ENCODE measurements around the gene INKA1.
"Not testable (repeated sequence)": the region's sequence is repeated elsewhere in the genome, so short reads cannot be mapped to it uniquely, and the experiment has no call there.

The INKA1 gene

DNA sequence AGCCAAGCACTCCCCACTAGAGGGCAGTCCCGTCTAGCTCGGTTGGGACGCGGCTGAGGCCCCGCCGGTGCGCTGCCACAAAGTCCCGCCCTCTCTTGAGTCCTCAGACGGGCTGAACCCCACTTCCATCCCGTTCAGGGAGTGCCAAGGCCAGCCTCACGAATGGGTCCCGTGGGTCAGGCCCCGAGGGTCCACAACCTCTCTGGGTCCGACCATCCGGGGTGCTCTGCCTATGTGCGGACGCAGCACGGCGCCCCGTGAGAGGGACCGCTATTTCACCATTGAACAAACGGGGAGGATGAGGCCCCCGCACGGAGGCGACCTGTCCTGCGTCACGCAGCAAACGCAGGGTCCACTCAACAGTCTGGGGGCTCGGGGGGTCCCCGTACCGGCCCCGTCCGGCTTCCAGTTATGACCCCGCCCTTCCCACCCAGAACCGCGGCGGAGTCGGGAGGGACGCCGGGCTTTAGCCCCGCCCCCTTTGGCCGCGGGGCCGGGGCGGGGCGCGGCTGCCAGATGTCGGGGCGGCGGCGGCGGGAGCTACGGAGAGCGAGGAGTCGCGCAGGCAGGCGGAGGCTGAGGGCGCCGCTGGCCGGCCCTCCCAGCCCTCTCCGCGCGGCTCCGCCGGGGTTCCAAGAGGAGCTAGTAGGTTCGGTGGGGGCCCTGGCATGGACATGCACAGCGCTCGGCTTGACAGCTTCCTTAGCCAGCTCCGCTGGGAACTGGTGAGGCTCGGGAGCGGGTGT lies at the start of gene INKA1:
TSS of gene INKA1 (plus strand) at position 543 of the 746 bp plus-strand sequence. CDS start at position 675, 132 bp downstream.
- in situ Hi-C loops (cut with MboI; ENCODE audit: low sequenced_read_pairs), result no loop called here

DNA sequence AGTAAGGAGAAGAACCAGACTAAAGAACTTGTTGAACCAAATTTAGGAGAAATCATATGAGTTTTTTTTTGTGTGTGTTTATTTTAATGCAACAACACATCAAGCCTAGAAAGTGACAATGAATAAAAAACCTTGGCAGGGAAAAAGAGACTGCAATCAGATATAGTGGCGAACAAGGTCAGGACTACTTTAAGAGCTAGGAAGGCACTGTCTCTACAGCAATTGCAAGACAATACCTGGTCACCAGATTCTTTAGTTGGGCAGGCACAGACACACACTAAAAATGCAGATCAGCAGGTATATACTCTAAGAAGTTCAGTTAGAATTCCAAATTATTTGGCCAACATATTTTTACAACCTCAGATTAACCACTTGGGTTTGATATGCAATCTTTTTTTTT lies 48.5 kb upstream of the INKA1 start:
- in situ Hi-C loops (cut with MboI; ENCODE audit: low sequenced_read_pairs), result no loop called here

DNA sequence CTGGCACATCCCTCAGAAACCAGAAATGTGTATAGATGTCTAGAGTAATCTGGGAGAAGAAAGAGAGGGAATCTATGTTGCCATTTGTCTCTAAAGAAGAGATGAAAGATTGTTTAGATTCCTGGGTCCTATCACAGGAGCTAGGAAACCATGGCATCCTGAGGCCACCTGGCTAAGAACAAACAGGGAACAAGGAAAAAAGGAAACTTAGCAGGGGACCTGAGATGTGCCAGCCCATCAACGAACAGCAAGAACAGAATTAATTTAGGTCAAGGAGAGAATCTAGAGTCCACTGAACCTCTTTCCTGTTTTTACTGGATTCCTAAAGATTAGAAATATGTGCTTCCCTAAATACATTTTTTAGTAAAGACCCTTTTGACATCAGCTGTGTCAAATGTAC lies 47.0 kb upstream of the INKA1 start:
- in situ Hi-C loops (cut with MboI; ENCODE audit: low sequenced_read_pairs), result no loop called here

DNA sequence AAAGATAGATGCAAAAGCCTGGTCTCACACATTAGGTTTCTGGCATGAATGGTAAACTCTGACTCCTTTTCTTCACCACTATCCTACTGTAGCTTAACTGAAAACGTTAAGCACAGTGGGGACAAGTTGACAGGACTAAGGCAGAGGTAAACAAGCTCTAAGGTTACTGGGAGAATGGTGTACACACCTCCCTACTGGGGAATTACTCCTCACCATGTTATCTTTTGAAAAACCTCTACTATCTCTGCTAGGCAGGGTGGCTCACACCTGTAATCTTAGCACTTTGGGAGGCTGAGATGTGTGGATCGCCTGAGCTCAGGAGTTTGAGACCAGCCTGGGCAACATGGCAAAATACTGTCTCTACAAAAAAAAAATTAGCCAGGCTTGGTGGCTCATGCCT lies 45.9 kb upstream of the INKA1 start:
- in situ Hi-C loops (cut with MboI; ENCODE audit: low sequenced_read_pairs), result no loop called here

DNA sequence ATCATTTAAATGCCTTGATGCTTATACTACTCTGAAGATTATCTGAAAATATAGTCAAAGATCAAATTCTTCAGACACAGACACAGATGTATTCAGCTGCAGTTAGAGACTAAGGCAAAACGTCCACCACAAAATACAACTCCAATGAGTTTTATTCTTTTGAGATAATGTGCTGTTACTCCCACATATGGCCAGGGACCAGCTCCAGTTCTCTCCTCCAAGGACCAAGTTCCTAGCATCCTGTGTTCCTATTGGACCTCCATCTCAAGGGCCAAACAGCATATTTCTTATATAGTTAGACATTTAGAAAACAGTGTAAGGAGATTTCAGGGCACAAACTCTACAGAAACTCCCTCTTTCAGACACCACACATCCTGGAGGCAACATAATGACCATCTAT lies 43.8 kb upstream of the INKA1 start:
- in situ Hi-C loops (cut with MboI; ENCODE audit: low sequenced_read_pairs), result no loop called here

DNA sequence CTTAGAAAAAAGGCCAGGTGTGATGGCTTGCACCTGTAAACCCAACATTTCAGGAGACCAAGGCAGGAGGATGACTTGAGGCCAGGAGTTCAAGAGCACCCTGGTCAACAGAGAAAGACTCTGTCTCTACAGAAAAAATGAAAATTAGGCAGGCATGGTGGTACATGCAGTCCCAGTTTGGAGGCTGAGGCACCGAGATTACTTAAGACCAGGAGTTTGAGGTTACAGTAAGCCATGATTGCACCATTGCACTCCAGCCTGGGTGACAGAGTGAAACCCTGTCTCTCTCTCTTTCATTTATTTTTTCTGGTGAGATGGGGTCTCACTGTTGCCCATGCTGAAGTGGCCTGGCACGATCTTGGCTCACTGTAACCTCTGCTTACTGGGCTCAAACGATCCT lies 41.4 kb upstream of the INKA1 start:
- in situ Hi-C loops (cut with MboI; ENCODE audit: low sequenced_read_pairs), result no loop called here

DNA sequence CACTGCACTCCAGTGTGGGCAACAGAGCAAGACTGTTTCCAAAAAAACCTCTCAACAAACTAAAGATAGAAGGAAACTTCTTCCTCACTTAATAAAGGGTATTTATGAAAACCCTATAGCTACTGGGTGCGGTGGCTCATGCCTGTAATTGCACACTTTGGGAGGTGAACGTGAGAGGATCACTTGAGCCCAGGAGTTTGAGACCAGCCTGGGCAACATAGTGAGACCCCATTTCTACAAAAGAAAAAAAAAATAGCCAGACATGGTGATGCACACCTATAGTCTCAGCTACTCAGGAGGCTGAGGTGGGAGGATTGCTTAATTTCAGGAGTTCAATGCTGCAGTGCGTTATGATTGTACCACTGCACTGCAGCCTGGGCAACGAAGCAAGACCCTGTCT lies 39.1 kb upstream of the INKA1 start:
- in situ Hi-C loops (cut with MboI; ENCODE audit: low sequenced_read_pairs), result no loop called here

DNA sequence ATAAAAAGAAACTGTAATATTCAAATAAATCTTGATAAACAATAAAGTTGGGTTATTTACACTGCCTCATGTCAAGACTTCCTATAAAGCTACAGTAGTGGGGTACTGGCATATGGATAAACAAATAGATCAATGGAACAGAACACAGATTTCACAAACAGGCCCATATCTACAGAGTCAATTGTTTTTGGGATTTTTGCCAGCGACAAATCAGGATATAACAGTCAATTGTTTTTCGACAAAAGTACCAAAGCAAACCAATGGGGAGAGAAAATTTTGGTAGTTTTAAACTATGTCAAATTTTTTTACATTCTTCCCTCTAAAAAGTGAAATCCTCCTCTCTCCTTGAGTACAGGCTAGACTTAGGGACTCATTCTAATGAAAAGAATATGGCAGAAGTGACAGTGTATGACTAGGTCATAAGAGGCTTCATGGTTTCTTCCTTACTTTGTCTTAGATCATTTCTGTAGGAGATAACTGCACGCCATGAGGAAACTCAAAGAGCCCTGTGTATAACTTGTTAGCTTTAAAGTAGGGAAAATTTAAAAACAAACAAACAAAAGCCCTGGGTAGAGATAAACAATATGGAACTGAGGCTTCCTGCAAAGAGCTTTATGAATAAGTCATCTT lies 33.7 kb upstream of the INKA1 start:
- in situ Hi-C loops (cut with MboI; ENCODE audit: low sequenced_read_pairs), result no loop called here

DNA sequence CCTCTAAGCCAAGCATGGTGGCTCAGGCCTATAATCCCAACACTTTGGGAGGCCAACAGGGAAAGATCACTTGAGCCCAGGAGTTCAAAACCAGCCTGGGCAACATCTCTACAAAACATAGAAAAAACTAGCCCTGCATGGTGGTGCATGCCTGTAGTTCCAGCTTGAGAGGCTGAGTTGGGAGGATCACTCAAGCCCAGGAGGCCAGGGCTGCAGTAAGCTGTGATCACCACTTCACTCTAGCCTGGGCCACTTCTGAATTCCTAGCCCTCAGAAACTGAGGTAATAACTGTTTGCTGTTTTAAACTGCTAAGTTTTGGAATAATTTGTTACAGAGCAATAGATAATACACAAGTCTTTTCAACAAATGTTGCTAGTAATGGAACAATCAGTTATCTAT lies 33.1 kb upstream of the INKA1 start:
- in situ Hi-C loops (cut with MboI; ENCODE audit: low sequenced_read_pairs), result no loop called here

DNA sequence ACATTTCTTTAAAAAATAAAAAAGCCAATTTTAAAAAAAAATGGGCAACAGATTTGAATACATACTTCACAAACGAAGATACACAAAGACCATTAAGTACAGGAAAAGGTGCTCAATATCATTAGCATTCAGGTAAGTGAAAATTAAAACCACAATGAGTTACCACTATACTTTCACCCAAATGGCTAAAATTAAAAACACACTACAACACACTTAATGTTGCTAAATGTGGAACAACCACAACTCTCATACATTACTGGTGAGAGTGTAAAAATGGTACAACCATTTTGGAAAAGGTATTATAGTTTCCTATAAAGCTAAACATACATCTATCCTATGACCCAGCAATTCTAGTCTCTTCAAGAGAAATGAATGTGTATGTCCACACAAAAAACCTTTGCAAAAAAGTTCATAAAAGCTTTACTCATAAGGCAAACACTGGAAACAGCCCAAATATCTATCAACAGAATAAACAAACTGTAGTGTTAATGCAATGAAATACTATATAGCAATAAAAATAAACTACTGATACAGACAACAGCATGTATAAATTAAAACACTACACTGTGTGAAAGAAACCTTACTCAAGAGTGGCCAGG lies 31.6 kb upstream of the INKA1 start:
- in situ Hi-C loops (cut with MboI; ENCODE audit: low sequenced_read_pairs), result no loop called here

DNA sequence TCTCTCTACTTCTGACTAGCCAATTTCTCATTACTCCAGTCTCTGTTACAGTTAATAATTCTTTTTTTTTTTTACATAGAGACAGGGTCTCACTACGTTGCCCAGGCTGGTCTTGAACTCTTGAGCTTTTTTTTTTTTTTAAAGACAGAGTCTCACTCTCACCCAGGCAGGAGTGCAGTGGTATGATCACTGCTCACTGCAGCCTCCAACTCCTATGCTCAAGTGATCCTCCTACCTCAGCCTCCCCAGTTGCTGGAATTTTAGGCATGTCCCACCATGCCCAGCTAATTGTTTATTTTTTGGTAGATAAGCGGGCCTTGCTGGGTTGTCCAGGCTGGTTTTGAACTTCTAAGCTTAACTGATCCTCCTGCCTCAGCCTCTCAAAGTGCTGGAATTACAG lies 30.4 kb upstream of the INKA1 start:
- in situ Hi-C loops (cut with MboI; ENCODE audit: low sequenced_read_pairs), result no loop called here

DNA sequence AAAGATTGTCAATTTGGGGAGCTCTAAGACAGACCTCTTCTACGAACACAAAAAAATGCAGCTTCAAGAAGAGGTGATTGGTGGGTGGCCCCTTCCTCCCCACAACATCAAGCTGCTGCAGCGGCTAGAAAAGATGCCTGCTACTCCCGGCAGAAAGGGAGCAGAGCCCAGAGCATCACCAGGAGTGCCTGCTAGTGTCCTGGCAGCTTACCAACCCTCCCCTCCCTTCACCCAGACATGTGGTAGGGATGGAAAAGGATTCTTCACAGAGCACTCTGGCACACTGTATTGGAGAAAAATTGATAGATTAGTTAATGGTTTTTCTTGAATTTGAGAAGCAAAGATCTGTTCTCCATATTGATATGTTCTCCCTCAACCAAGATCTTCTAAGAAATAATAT lies 27.5 kb upstream of the INKA1 start:
- in situ Hi-C loops (cut with MboI; ENCODE audit: low sequenced_read_pairs), result no loop called here

DNA sequence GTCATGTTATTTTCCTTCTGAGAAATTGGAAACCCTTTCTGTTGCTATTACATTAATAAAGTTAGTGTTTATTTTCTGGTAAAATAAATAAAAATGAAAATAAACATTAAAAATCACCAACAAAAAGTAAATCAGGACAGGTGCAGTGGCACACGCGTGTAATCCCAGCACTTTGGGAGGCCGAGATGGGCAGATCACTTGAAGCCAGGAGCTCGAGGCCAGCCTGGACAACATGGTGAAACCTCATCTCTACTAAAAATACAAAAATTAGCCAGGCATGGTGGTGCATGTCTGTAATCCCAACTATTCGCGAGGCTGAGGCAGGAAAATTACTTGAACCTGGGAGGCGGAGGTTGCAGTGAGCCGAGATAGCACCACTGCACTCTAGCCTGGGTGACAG lies 27.0 kb upstream of the INKA1 start:
- in situ Hi-C loops (cut with MboI; ENCODE audit: low sequenced_read_pairs), result not testable (repeated sequence)

DNA sequence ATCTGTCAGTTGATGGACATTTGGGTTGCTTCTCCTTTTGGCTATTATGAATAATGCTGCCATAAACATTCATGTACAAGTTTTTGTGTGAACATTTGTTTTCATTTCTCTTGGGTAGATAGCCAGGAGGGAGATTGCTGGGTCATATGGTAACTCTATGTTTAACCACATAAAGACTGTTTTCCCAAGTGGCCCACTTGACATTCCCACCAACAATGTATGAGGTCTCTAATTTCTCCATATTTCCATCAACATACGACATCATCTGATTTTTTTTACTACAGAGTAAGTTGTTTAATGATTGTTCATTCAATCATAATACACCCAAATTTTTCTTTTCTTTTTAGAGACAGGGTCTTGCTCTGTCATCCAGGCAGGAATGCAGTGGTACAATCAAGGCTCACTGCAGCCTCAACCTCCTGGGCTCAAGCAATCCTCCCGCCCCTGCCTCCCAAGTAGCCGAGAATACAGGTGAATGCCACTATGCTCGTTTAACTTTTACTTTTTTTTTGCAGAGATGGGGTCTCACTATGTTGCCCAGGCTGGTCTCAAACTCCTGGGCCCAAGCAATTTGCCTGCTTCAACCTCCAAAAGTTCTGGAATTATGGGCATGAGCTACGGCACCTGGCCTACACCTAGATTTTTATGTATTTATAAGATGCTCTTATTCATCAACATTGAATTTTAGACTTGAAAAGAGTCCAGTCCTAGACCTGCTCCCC lies 23.5 kb upstream of the INKA1 start:
- in situ Hi-C loops (cut with MboI; ENCODE audit: low sequenced_read_pairs), result no loop called here

DNA sequence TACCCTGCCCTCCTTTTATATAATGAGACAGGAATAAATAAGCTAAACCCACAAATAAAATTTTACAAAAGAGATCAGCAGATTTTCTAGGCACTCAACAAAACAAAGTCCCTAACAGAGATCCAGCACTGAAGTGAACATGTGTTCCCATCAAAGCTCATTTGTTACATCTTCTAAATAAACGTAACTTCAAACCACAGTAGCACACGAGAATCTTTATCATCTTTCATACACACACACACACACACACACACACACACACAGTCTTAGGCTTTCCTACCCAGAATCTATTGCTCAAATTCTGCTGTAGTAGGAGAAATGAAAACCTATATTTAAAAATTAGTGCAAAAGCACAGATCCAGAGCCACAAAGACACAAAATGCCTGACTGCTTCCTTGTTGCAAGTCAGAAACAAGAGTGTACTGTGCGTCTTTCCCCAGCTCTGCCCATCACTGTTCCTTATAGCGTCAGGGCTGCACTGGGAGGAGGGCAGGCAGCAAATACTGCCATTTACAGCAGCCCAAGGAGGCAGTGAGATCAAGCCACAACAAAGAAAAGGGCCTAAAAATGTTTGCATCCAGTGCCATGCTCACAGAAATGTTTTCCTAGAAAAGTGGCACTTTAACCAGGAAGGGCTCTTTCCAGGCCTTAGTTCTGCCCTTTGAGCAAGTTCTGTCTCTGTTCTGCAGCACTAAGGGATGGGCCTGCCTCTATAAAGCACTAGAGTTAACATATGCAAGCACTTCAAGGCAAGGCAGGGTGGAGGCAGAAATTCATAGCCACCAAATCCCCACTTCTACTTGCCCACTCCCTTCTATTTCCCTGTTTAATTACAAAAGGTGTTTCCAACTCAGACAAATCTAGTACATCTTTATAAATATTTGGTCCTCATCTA lies 22.7 kb upstream of the INKA1 start:
- in situ Hi-C loops (cut with MboI; ENCODE audit: low sequenced_read_pairs), result no loop called here

DNA sequence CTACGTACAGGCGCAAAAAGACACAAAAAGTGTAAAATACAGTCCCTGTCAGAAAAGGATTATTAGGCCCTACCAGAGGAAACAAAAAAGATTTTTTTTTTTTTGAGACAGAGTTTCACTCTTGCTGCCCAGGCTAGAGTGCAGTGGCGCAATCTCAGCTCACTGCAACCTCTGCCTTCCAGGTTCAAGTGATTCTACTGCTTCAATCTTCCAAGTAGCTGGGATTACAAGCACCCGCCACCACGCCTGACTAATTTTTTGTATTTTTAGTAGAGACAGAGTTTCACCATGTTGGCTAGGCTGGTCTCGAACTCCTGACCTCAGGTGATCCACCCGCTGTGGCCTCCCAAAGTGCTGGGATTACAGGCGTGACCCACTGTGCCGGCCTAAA lies 22.1 kb upstream of the INKA1 start:
- in situ Hi-C loops (cut with MboI; ENCODE audit: low sequenced_read_pairs), result not testable (repeated sequence)

DNA sequence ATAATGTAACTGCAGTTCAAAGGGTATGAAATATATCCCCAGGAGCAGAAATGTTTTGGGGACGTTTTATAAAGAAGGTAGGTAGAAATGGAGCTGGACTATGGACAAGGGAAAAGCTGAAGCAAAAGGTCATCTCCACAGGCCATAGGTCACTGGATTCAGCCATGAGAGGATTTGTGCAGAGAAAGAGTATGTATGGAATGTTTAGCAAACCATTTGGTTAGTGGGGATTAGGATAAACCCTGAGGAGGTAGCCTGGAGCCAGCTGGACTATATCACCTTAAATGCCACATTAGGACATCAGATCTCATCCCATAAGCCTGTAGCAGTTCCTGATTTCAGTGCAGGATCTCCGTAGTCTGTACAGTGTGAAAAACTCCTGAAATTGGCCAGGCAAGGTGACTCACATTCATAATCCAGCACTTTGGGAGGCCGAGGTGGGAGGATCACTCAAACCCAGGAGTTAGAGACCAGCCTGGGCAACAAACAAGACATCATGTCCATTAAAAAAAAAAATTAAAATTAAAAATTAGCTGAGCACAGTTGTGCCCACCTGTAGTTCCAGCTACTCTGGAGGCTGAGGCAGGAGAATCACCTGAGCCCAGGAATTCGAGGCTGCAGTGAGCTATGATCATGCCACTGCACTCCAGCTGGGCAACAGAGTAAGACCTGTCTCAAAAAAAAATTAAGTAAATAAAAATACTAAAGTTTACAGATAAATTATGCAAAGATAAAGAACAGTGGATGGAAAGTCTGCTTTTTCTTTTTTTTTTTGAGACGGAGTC lies 21.5 kb upstream of the INKA1 start:
- in situ Hi-C loops (cut with MboI; ENCODE audit: low sequenced_read_pairs), result no loop called here

DNA sequence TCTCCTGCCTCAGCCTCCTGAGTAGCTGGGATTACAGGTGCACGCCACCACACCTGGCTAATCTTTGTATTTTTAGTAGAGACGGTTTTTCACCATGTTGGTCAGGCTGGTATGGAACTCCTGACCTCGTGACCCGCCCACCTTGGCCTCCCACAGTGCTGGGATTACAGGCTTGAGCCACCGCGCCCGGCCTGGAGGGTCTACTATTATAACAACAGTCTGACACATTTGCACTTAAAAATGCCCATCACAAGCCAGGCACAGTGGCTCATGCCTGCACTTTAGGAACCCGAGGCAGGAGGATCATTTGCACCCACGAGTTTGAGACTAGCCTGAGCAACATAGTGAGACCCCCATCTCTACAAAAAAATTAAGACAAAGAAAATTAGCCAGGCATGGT lies 20.8 kb upstream of the INKA1 start:
- in situ Hi-C loops (cut with MboI; ENCODE audit: low sequenced_read_pairs), result not testable (repeated sequence)

DNA sequence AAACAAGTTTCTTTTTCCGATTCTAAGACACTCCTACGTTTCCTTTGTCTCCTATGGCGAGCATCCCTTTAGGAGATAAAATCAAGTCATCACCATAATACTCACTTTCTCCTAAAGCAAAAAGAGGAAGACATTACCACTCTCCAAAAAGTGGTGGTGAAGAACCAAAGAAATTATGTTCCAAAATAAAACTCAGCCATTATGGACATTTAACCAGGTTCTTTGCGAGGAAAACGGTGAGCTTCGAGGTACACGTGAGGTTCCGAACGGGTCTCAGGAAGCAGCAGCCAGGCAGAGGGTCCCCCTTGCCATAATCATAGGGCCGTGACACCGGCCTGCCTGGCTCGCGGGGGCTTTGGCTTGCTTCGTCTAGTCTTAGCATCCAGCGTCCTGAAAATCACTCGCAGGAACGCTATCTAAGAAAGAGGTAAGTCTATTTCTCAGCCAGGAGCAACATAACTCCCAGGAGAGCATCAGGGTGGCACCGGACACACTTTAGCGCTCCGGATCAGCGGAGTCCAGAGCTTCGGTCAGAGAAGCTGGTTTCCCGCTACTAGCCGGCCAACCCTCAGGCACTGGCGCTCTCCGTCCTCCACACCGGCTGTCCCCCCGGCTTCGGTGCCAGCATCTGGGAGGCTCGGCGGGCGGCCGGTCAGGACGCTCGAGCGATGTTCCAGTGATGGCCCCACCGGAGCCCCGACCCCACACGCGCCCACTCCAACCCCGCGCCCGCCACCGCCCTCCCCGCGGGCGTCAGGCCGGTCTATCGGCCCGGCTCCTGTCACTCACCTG lies 17.3 kb upstream of the INKA1 start:
- in situ Hi-C loops (cut with MboI; ENCODE audit: low sequenced_read_pairs), result no loop called here
